K562 (cell line): ENCODE measurements around the gene NPB. TPM values are rescaled to one million over a fixed set of nuclear protein-coding genes. Genes with fewer than 3 reads are reported as not detected.

ENCODE experiments used
- ATAC-seq: fragments of 200-7000 bp; cut with Tn5 transposase; 3 replicates; pipeline ENCODE4 v1.9.1; 2020; ENCODE audit warnings: moderate library complexity
- BruUV-seq: library from RNA; stranded (reverse); fragments of 400-500 nt; replicated peaks from 2 replicates; lab custom pipeline; 2021; lab: Mats Ljungman, UMichigan
- CTCF ChIA-PET: fragments of 300-600 bp; formaldehyde crosslinking; extraction: SDS; loops from one replicate; lab custom pipeline; 2021; ENCODE audit warnings: low intra/inter-chr PET ratio; lab: Yijun Ruan, JAX
- POLR2A ChIA-PET: fragments of 300-600, 350-650 bp; sonication (Branson Sonifier 250); formaldehyde crosslinking; extraction: SDS; loops from one replicate; lab custom pipeline; 2021; ENCODE audit warnings: antibody characterized with exemption, inconsistent platforms; lab: Yijun Ruan, JAX
- DNase-seq, 4 experiments: peaks; one replicate each; pipeline versions ENCODE4 v3.0.0 to v3.0.0-alpha.2; 2011 to 2018; ENCODE audit warnings: low spot score in 3 of 4, mixed read lengths in 3 of 4; ENCODE audit errors: extremely low read depth in 1 of 4
- FAIRE-seq: peaks from 2 replicates; lab custom pipeline; 2011; peaks lifted over from hg19 to GRCh38; lab: Jason Lieb, UNC
- H2AFZ ChIP-seq: 2 replicates; pipeline ENCODE4 v1.6.0; 2011; ENCODE audit warnings: low read depth, low read length, control low read depth, inconsistent platforms
- H3K27ac ChIP-seq: fragments of 200-600 bp; 3 replicates; pipeline ENCODE4 v1.8.0; 2011; ENCODE audit warnings: low read depth, mild to moderate bottlenecking, control low read depth, inconsistent platforms, low read length, moderate library complexity, mixed read lengths; ENCODE audit errors: extremely low read depth
- H3K27me3 ChIP-seq, 2 experiments: fragments of 300-600 bp in 1 of 2; 2 replicates in 1 of 2; 3 replicates in 1 of 2; pipeline versions ENCODE4 v1.6.0 to v1.8.0; 2011; ENCODE audit warnings: inconsistent platforms in 2 of 2, low read length in 2 of 2, mild to moderate bottlenecking in 1 of 2, mixed read lengths in 1 of 2, moderate library complexity in 1 of 2; ENCODE audit not compliant: control insufficient read depth in 2 of 2, insufficient read depth in 2 of 2
- H3K36me3 ChIP-seq: fragments of 300-600 bp; 3 replicates; pipeline ENCODE4 v1.8.0; 2011; ENCODE audit warnings: mild to moderate bottlenecking, low read length, inconsistent platforms; ENCODE audit not compliant: control insufficient read depth, insufficient read depth
- H3K4me1 ChIP-seq, 2 experiments: fragments of 200-600 bp in 1 of 2; replicated peaks in 1 of 2; 2 replicates in 1 of 2; 3 replicates in 1 of 2; pipeline versions ENCODE4 v1.5.1 to v1.8.0; 2011; ENCODE audit warnings: inconsistent platforms in 2 of 2, low read length in 2 of 2, mild to moderate bottlenecking in 1 of 2, mixed read lengths in 1 of 2, moderate library complexity in 1 of 2; ENCODE audit not compliant: control insufficient read depth in 2 of 2, insufficient read depth in 2 of 2
- H3K4me2 ChIP-seq: 2 replicates; pipeline ENCODE4 v1.6.1; 2011; ENCODE audit warnings: low read length, control low read depth, inconsistent platforms, mixed read lengths; ENCODE audit not compliant: insufficient read depth
- H3K4me3 ChIP-seq: fragments of 200-600 bp; sonication (generic), shearing (Covaris generic); 2 replicates; pipeline ENCODE4 v1.5.1; 2016; ENCODE audit warnings: control low read depth, inconsistent platforms
- H3K79me2 ChIP-seq: fragments of 200-600 bp; 3 replicates; pipeline ENCODE4 v1.8.0; 2011; ENCODE audit warnings: low read length, inconsistent platforms; ENCODE audit not compliant: control insufficient read depth, insufficient read depth
- H3K9ac ChIP-seq, 2 experiments: 2 replicates each; pipeline versions ENCODE4 v1.6.0 to v1.6.1; 2011; ENCODE audit warnings: low read depth in 2 of 2, low read length in 2 of 2, control low read depth in 1 of 2, inconsistent platforms in 1 of 2, mild to moderate bottlenecking in 1 of 2, mixed read lengths in 1 of 2; ENCODE audit not compliant: insufficient read depth in 1 of 2
- H3K9me1 ChIP-seq: one replicate; pipeline ENCODE4 v1.6.0; 2011; ENCODE audit warnings: inconsistent platforms, mild to moderate bottlenecking, low read length, moderate library complexity; ENCODE audit not compliant: control insufficient read depth, insufficient read depth
- H3K9me3 ChIP-seq: replicated peaks from 2 replicates; pipeline ENCODE4 v1.5.1; 2011; ENCODE audit warnings: low read depth, low read length, inconsistent platforms; ENCODE audit not compliant: control insufficient read depth, insufficient read depth
- H4K20me1 ChIP-seq: replicated peaks from 2 replicates; pipeline ENCODE4 v1.6.1; 2011; ENCODE audit warnings: low read length, inconsistent platforms, mixed read lengths; ENCODE audit not compliant: control insufficient read depth, insufficient read depth
- DPF2 ChIP-seq: fragments of 450-650 bp; IDR thresholded peaks from 2 replicates; pipeline ENCODE4 v1.6.1; 2016
- ELF2 ChIP-seq: fragments of 250-450 bp; sonication (Bioruptor Pico); IDR thresholded peaks from 2 replicates; pipeline ENCODE4 v1.5.0; 2021; ENCODE audit warnings: mild to moderate bottlenecking
- ETS1 ChIP-seq: conservative IDR thresholded peaks from 2 replicates; pipeline ENCODE4 v1.6.1; 2011; ENCODE audit warnings: low read depth, mild to moderate bottlenecking, low read length; ENCODE audit not compliant: control insufficient read depth
- LCOR ChIP-seq: sonication (generic); formaldehyde crosslinking; IDR thresholded peaks from 2 replicates; pipeline ENCODE4 v1.8.0; 2022; ENCODE audit warnings: mild to moderate bottlenecking, missing genetic modification reagents
- MAFG ChIP-seq: fragments of 450-650 bp; conservative IDR thresholded peaks from 2 replicates; pipeline ENCODE4 v1.6.1; 2016; ENCODE audit warnings: missing genetic modification characterization, missing compliant biosample characterization
- POLR2AphosphoS2 ChIP-seq: IDR thresholded peaks from 2 replicates; pipeline ENCODE4 v1.6.1; 2012; ENCODE audit warnings: low read length, improper control_type of control experiment
- PTBP1 ChIP-seq: fragments of 200-400 bp; formaldehyde crosslinking; IDR thresholded peaks from 2 replicates; pipeline ENCODE4 v1.6.1; 2017; ENCODE audit warnings: low read depth, low read length
- PTTG1 ChIP-seq: fragments of 450-650 bp; IDR thresholded peaks from 2 replicates; pipeline ENCODE4 v1.6.1; 2016; ENCODE audit warnings: low read depth, mild to moderate bottlenecking, missing genetic modification characterization, missing compliant biosample characterization
- PURB ChIP-seq: sonication (generic); formaldehyde crosslinking; IDR thresholded peaks from 2 replicates; pipeline ENCODE4 v1.9.0; 2021; ENCODE audit warnings: low read depth, mild to moderate bottlenecking, missing genetic modification reagents
- SIN3B ChIP-seq: fragments of 450-650 bp; IDR thresholded peaks from 2 replicates; pipeline ENCODE4 v1.6.1; 2017; ENCODE audit warnings: low read depth, mild to moderate bottlenecking, moderate library complexity
- STAT6 ChIP-seq: sonication (generic); formaldehyde crosslinking; IDR thresholded peaks from 2 replicates; pipeline ENCODE4 v1.8.1; 2023; ENCODE audit warnings: mild to moderate bottlenecking, missing genetic modification reagents
- TFAM ChIP-seq: fragments of 250-450 bp; sonication (Bioruptor Pico); conservative IDR thresholded peaks from 2 replicates; pipeline ENCODE4 v1.5.0; 2021; ENCODE audit warnings: mild to moderate bottlenecking, moderate library complexity
- XRCC5 ChIP-seq: fragments of 200-400 bp; formaldehyde crosslinking; IDR thresholded peaks from 2 replicates; pipeline ENCODE4 v1.6.1; 2017; ENCODE audit warnings: low read depth, mild to moderate bottlenecking, low read length
- ZNF445 ChIP-seq: fragments of 250-450 bp; sonication (Bioruptor Pico); IDR thresholded peaks from 2 replicates; pipeline ENCODE4 v1.4.0; 2020; ENCODE audit warnings: low read depth, mild to moderate bottlenecking, moderate library complexity
- WGBS: fragments of 100-300 bp; shearing (Covaris generic); methylation state at CpG from one replicate; pipeline ENCODE4 v1.1.6; 2016; ENCODE audit warnings: low coverage, mixed read lengths; ENCODE audit not compliant: insufficient coverage; ENCODE audit errors: missing lambda C conversion rate; 5-methylcytosine and 5-hydroxymethylcytosine counted together
- in situ Hi-C: fragments of 300-500 bp; cut with MboI; formaldehyde crosslinking; loops from 4 replicates; pipeline ENCODE4 v1.15.0; 2018; ENCODE audit warnings: inconsistent platforms, mixed read lengths
- intact Hi-C: fragments of 100-400 bp; cut with micrococcal nuclease; formaldehyde crosslinking; loops from 2 replicates; pipeline ENCODE4 v1.14.2; 2022
- polyA plus RNA-seq, 8 experiments: library from polyadenylated mRNA; depleted of rRNA in 4 of 8; stranded (reverse) in 5 of 8; unstranded in 3 of 8; fragments of >200 nt; fragmentation: Nextera tagmentation in 2 of 8; fragmentation: Illumina TruSeq in 1 of 8; extraction: Ambion mirVana in 2 of 8; extraction: Trizol in 1 of 8; gene quantifications; 2 replicates each; pipeline versions ENCODE4 v1.2.1 to v1.2.3, GENCODE V29; 2011 to 2014; ENCODE audit warnings: inconsistent platforms in 1 of 8, missing spikeins in 1 of 8
- total RNA-seq, 7 experiments: library from RNA; depleted of rRNA in 6 of 7; stranded (reverse); fragments of >200 nt in 6 of 7; fragmentation: Illumina TruSeq in 2 of 7; extraction: Trizol in 2 of 7; gene quantifications; 2 replicates each; pipeline versions ENCODE4 v1.2.1 to v1.2.3, GENCODE V29; 2011 to 2021; ENCODE audit warnings: low replicate concordance in 1 of 7

NPB gene
- total and polyA plus RNA-seq, 9 of the 15 experiments (the other 6 are each of a cell fraction or from before 2014, with no cell fraction given) = 0.03 to 0.61 (median 0.14) TPM; not detected in 2

GRCh38 chr17:81931557-81932332, 29.7 kb downstream of the NPB start (continued):
- no peak for TF ChIP-seq ETS1
- TF ChIP-seq TFAM (CRISPR knock-in tag) = no peak
- no peak for TF ChIP-seq PTTG1 (tag)
- TF ChIP-seq MAFG (tag) = no peak
- TF ChIP-seq SIN3B = no peak

GRCh38 chr17:81932333-81932983, 30.4 kb downstream of the NPB start:
- CTCF ChIA-PET = no interaction called here
- POLR2A ChIA-PET = interaction anchor here (0.6 to 2.3 kb wide), 6 partner anchors 12 to 205 kb away, joined by 3 to 7 read pairs (median 3); no protein-coding TSS in a partner anchor
- H3K27ac ChIP-seq = peak overlapping the region; percentile 23
- H3K4me3 ChIP-seq = no peak overlapping the region
- peak overlapping the region; percentile 10; the same call in 1 of the 2 replicates for H3K4me2 ChIP-seq
- peaks cover 13% of the 10 kb centered on the region for H3K9me1 ChIP-seq
- in situ Hi-C loops (no loop called here), intact Hi-C loops (no loop called here)
- WGBS = 17% methylated on average over 7 of the region's 9 CpGs
- peaks cover 42% of the 10 kb centered on the region for H3K79me2 ChIP-seq
- H3K9ac ChIP-seq = peak overlapping the region in 1 of 2 experiments; percentile 89; a peak in 2 of 4 replicates
- DNase-seq (peak in 2 of 4 experiments; percentile 57 to 85), FAIRE-seq (peak; percentile 93), ATAC-seq (peak; percentile 12)
- H3K4me1 ChIP-seq = peaks cover 39 to 99% of the 10 kb centered on the region in 2 experiments
- H3K27me3 ChIP-seq = no peaks in the 10 kb centered on the region
- H4K20me1 ChIP-seq = peaks cover 7% of the 10 kb centered on the region
- TSS peak; percentile 27 for BruUV-seq
- no peaks in the 10 kb centered on the region for H3K9me3 ChIP-seq
- no peak overlapping the region for H2AFZ ChIP-seq
- peaks cover 36% of the 10 kb centered on the region; the same call in 2 of the 3 replicates for H3K36me3 ChIP-seq
- TF ChIP-seq PTBP1 (no peak), ELF2 (CRISPR knock-in tag) (no peak), PURB (no peak), DPF2 (peak; percentile 33; the same call in 1 of the 2 replicates), ZNF445 (CRISPR knock-in tag) (no peak), STAT6 (CRISPR knock-in tag) (no peak), LCOR (CRISPR knock-in tag) (no peak), XRCC5 (peak; percentile 62; the same call in 1 of the 2 replicates), POLR2AphosphoS2 (peak; percentile 90)
